Activated B cell treated with CpG ODN at 0.5 μM for 24 hours (primary cell): ENCODE data around the gene SMIM3. TPM values are rescaled to one million over a fixed set of nuclear protein-coding genes. Genes with fewer than 3 reads are reported as not detected.

Experiments used
- ATAC-seq: fragments of 200-7000 bp; cut with Tn5 transposase; one replicate; pipeline ENCODE4 v1.10.0; 2021; ENCODE audit warnings: low read depth, mild to moderate bottlenecking, moderate library complexity
- CTCF ChIA-PET: fragments of 350-600 bp; sonication (Branson Sonifier 250); formaldehyde crosslinking; loops from one replicate; lab custom pipeline; 2021; ENCODE audit warnings: antibody characterized with exemption; lab: Charles Lee
- POLR2A ChIA-PET: fragments of 350-600 bp; sonication (Branson Sonifier 250); formaldehyde crosslinking; loops from one replicate; lab custom pipeline; 2021; ENCODE audit warnings: antibody characterized with exemption; lab: Charles Lee
- DNase-seq: peaks from one replicate; pipeline ENCODE4 v3.0.0; 2022
- H3K27ac Mint-ChIP-seq: one replicate; pipeline ENCODE4 v1.8.0; 2020; ENCODE audit warnings: mixed read lengths
- H3K27me3 Mint-ChIP-seq: one replicate; pipeline ENCODE4 v1.8.0; 2021; ENCODE audit warnings: mixed read lengths
- H3K36me3 Mint-ChIP-seq: one replicate; pipeline ENCODE4 v1.8.0; 2021; ENCODE audit warnings: low read depth, mixed read lengths
- H3K4me1 Mint-ChIP-seq: one replicate; pipeline ENCODE4 v1.8.0; 2021; ENCODE audit warnings: mixed read lengths
- H3K4me3 Mint-ChIP-seq: one replicate; pipeline ENCODE4 v1.8.0; 2020; ENCODE audit warnings: mild to moderate bottlenecking, mixed read lengths
- H3K9me3 Mint-ChIP-seq: one replicate; pipeline ENCODE4 v1.8.0; 2020; ENCODE audit warnings: mixed read lengths
- CTCF ChIP-seq: fragments of 200-600 bp; IDR thresholded peaks from one replicate; pipeline ENCODE4 v1.8.0; 2022; ENCODE audit warnings: antibody characterized with exemption, mild to moderate bottlenecking
- intact Hi-C: fragments of 100-400 bp; cut with micrococcal nuclease; formaldehyde crosslinking; loops from one replicate; pipeline ENCODE4 v1.15.1; 2024
- total RNA-seq: library from RNA; stranded (reverse); gene quantifications from 2 replicates; pipeline ENCODE4 v1.2.3, GENCODE V29; 2022

Gene SMIM3
- total RNA-seq, 1 donor from 2014 or later = 0.22 TPM

GRCh38 chr5:150753463-150753862 lies 25.1 kb upstream of the SMIM3 start:
- DNase-seq (no peak), ATAC-seq (no peak)
- H3K9me3 Mint-ChIP-seq = no peaks in the 10 kb centered on the region
- peaks cover 48% of the 10 kb centered on the region for H3K4me1 Mint-ChIP-seq
- intact Hi-C loops = no loop called here
- no peak for TF ChIP-seq CTCF
- POLR2A ChIA-PET = no interaction called here
- no peak overlapping the region for H3K27ac Mint-ChIP-seq
- no peaks in the 10 kb centered on the region for H3K27me3 Mint-ChIP-seq
- no peak overlapping the region for H3K4me3 Mint-ChIP-seq
- CTCF ChIA-PET = interaction anchor here (1.8 kb wide), 1 partner anchor 193 kb away, joined by 4 read pairs; no protein-coding TSS in a partner anchor
- peaks cover 68% of the 10 kb centered on the region for H3K36me3 Mint-ChIP-seq

- no peak overlapping the region for H3K27ac Mint-ChIP-seq
- CTCF ChIA-PET = interaction anchor here (1.8 kb wide), 1 partner anchor 193 kb away, joined by 4 read pairs; no protein-coding TSS in a partner anchor
- H3K27me3 Mint-ChIP-seq = no peaks in the 10 kb centered on the region
- H3K9me3 Mint-ChIP-seq = no peaks in the 10 kb centered on the region
- POLR2A ChIA-PET = no interaction called here
- H3K4me3 Mint-ChIP-seq = no peak overlapping the region
- no peak for TF ChIP-seq CTCF
- DNase-seq (no peak), ATAC-seq (no peak)
- intact Hi-C loops = no loop called here
- peaks cover 48% of the 10 kb centered on the region for H3K4me1 Mint-ChIP-seq
- peaks cover 67% of the 10 kb centered on the region for H3K36me3 Mint-ChIP-seq
Measured at GRCh38 chr5:150753863-150754262, 24.7 kb upstream of the SMIM3 start.

- no peaks in the 10 kb centered on the region for H3K27me3 Mint-ChIP-seq
- ChIA-PET POLR2A (interaction anchor here (1.4 to 2.3 kb wide), 3 partner anchors 22 to 57 kb away, joined by 3 to 21 read pairs (median 7); partner anchors contain the start of gene RBM22), CTCF (no interaction called here)
- no peaks in the 10 kb centered on the region for H3K9me3 Mint-ChIP-seq
- peaks cover 41% of the 10 kb centered on the region for H3K36me3 Mint-ChIP-seq
- H3K27ac Mint-ChIP-seq = no peak overlapping the region
- DNase-seq (no peak), ATAC-seq (no peak)
- TF ChIP-seq CTCF = no peak
- no peak overlapping the region for H3K4me3 Mint-ChIP-seq
- peaks cover 24% of the 10 kb centered on the region for H3K4me1 Mint-ChIP-seq
- intact Hi-C loops = loop anchor here (5.0 kb wide), 1 partner anchor 1015 kb away; the partner anchor contains the start of gene G3BP1
Measured at GRCh38 chr5:150757087-150757649, 21.4 kb upstream of the SMIM3 start.

- Mint-ChIP-seq H3K4me1 (peaks cover 22% of the 10 kb centered on the region), H3K36me3 (peaks cover 33% of the 10 kb centered on the region), H3K27me3 (peaks cover 6% of the 10 kb centered on the region), H3K27ac (no peak overlapping the region), H3K4me3 (no peak overlapping the region), H3K9me3 (no peaks in the 10 kb centered on the region)
- no peak for TF ChIP-seq CTCF
- peak; percentile 2 for ATAC-seq
- CTCF ChIA-PET = no interaction called here
- intact Hi-C loops = loop anchor here (1.0 to 5.0 kb wide), 6 partner anchors 22 to 1014 kb away; partner anchors contain the start of genes G3BP1 and GM2A
- POLR2A ChIA-PET = interaction anchor here (0.6 to 2.3 kb wide), 14 partner anchors 17 to 1751 kb away, joined by 3 to 21 read pairs (median 4); partner anchors contain the start of genes G3BP1, GM2A, IRGM and RBM22
- DNase-seq = no peak
Measured at GRCh38 chr5:150758203-150758530, 20.4 kb upstream of the SMIM3 start.

GRCh38 chr5:150758531-150759333 lies 19.8 kb upstream of the SMIM3 start, which contains the start of gene DCTN4:
Gene DCTN4 (minus strand): TSS chr5:150759017. CDS start chr5:150758993, 24 bp downstream.
- ATAC-seq (peak; percentile 93), DNase-seq (peak; percentile 87)
- peaks cover 9% of the 10 kb centered on the region for H3K27me3 Mint-ChIP-seq
- H3K36me3 Mint-ChIP-seq = peaks cover 28% of the 10 kb centered on the region
- CTCF ChIA-PET = interaction anchor here (1.4 kb wide), 1 partner anchor 88 kb away, joined by 3 read pairs; the partner anchor contains the start of gene IRGM
- H3K27ac Mint-ChIP-seq = no peak within 1 kb of the TSS
- peaks cover 17% of the 10 kb centered on the region for H3K4me1 Mint-ChIP-seq
- POLR2A ChIA-PET = interaction anchor here (0.6 to 2.3 kb wide), 17 partner anchors 18 to 1750 kb away, joined by 3 to 21 read pairs (median 3); partner anchors contain the start of genes CSNK1A1, G3BP1, GM2A and IRGM
- intact Hi-C loops = loop anchor here (1.0 to 5.0 kb wide), 6 partner anchors 22 to 1014 kb away; partner anchors contain the start of genes G3BP1 and GM2A
- H3K9me3 Mint-ChIP-seq = no peaks in the 10 kb centered on the region
- no peak for TF ChIP-seq CTCF
- no peak within 1 kb of the TSS for H3K4me3 Mint-ChIP-seq
